H1 (cell line): ENCODE data around the gene CBS. TPM values are rescaled to one million over a fixed set of nuclear protein-coding genes. Genes with fewer than 3 reads are reported as not detected.

Experiments
- ATF3 ChIP-seq: IDR thresholded peaks from 2 replicates; pipeline ENCODE4 v1.6.1; 2011; ENCODE audit warnings: low read depth, mild to moderate bottlenecking, low read length; ENCODE audit not compliant: insufficient read depth
- CHD2 ChIP-seq: IDR thresholded peaks from 2 replicates; pipeline ENCODE4 v1.6.1; 2012; ENCODE audit warnings: low read length, improper control_type of control experiment
- CTBP2 ChIP-seq: IDR thresholded peaks from 2 replicates; pipeline ENCODE4 v1.7.0; 2011; ENCODE audit warnings: borderline replicate concordance, mild to moderate bottlenecking, moderate library complexity, mixed read lengths, low read length; ENCODE audit not compliant: insufficient read depth, insufficient read length
- EGR1 ChIP-seq: IDR thresholded peaks from 2 replicates; pipeline ENCODE4 v1.6.1; 2011; ENCODE audit warnings: low read depth, low read length, borderline replicate concordance
- EZH2 ChIP-seq: fragments of 200-600 bp; sonication (generic); IDR thresholded peaks from 2 replicates; pipeline ENCODE4 v1.7.1; 2012; ENCODE audit warnings: low read depth, mild to moderate bottlenecking, moderate library complexity, low read length, inconsistent platforms; ENCODE audit not compliant: severe bottlenecking
- HDAC6 ChIP-seq: IDR thresholded peaks from one replicate; pipeline ENCODE4 v1.7.1; 2012; ENCODE audit warnings: low read depth, mild to moderate bottlenecking, inconsistent platforms, low read length, moderate library complexity
- RXRA ChIP-seq: IDR thresholded peaks from 2 replicates; pipeline ENCODE4 v1.6.1; 2011; ENCODE audit warnings: low read depth, mild to moderate bottlenecking, low read length, moderate library complexity; ENCODE audit not compliant: insufficient read depth
- SIX5 ChIP-seq: IDR thresholded peaks from 2 replicates; pipeline ENCODE4 v1.6.1; 2011; ENCODE audit warnings: mild to moderate bottlenecking, low read depth, low read length
- polyA plus RNA-seq, 7 experiments: library from polyadenylated mRNA; depleted of rRNA in 3 of 7; stranded (reverse) in 5 of 7; unstranded in 2 of 7; fragments of >200 nt in 5 of 7; fragments of 200-250 nt in 2 of 7; gene quantifications; 1 replicate in 5 of 7; 2 replicates in 1 of 7; 4 replicates in 1 of 7; pipeline versions ENCODE4 v1.2.1 to v1.2.3, GENCODE V29; 2011 to 2013; ENCODE audit warnings: missing spikeins in 2 of 7, mixed read lengths in 2 of 7
- total RNA-seq: library from RNA; stranded (reverse); fragmentation: NEBNext Ultra II Directional; extraction: Animal tissue kit (Norgen Biotek cat#: 25700); gene quantifications from 2 replicates; pipeline ENCODE4 v1.2.1, GENCODE V29; 2021

CBS gene
- total and polyA plus RNA-seq, 2 of the 8 experiments (the other 6 are each of a cell fraction or from before 2014, with no cell fraction given), result 114 to 455 TPM

GRCh38 chr21:43034101-43034500, 41.5 kb downstream of the CBS start (continued):
- TF ChIP-seq CHD2 (no peak), ATF3 (no peak), EGR1 (no peak), EZH2 (no peak), CTBP2 (no peak), SIX5 (no peak), HDAC6 (no peak), RXRA (no peak)
- TF ChIP-seq, all 59 proteins: peak for 0
